Adrenal gland (tissue), 12 donors: ENCODE measurements around the gene MESP2. TPM values are rescaled to one million over a fixed set of nuclear protein-coding genes. Genes with fewer than 3 reads are reported as not detected.

Source experiments
- DNase-seq, 7 donors: peaks; one replicate each; pipeline ENCODE4 v3.0.0-alpha.2; 2019 to 2020
- H3K27ac ChIP-seq, 5 donors: fragments of 200-600 bp; sonication (generic) in 4 of 5; 1 replicate in 3 of 5; 2 replicates in 2 of 5; pipeline versions ENCODE4 v1.5.1 to v1.8.0; 2016 to 2020; ENCODE audit warnings: mild to moderate bottlenecking in 1 of 5
- H3K27me3 ChIP-seq: fragments of 200-600 bp; 2 replicates; pipeline ENCODE4 v1.8.0; 2021
- H3K36me3 ChIP-seq, 2 donors: fragments of 200-600 bp; replicated peaks in 1 of 2; 1 replicate in 1 of 2; 2 replicates in 1 of 2; pipeline versions ENCODE4 v1.5.1 to v1.8.0; 2018 to 2022
- H3K4me1 ChIP-seq, 2 donors: fragments of 200-600 bp; replicated peaks in 1 of 2; 1 replicate in 1 of 2; 2 replicates in 1 of 2; pipeline versions ENCODE4 v1.5.1 to v1.8.0; 2018 to 2021
- H3K4me3 ChIP-seq, 4 donors: fragments of 200-600 bp; sonication (generic) in 3 of 4; one replicate each; pipeline ENCODE4 v1.5.1; 2016 to 2018
- H3K9me3 ChIP-seq, 3 donors: fragments of 200-600 bp; sonication (generic) in 1 of 3; replicated peaks in 1 of 3; 1 replicate in 2 of 3; 2 replicates in 1 of 3; pipeline versions ENCODE4 v1.5.1 to v1.8.0; 2016 to 2021
- CTCF ChIP-seq, 6 experiments: fragments of 450-650 bp in 4 of 6; fragments of 200-600 bp in 2 of 6; sonication (generic) in 1 of 6; IDR thresholded peaks; 1 replicate in 5 of 6; 2 replicates in 1 of 6; pipeline versions ENCODE4 v1.5.1 to v1.8.0; 2016 to 2021; ENCODE audit warnings: antibody characterized with exemption in 6 of 6, mild to moderate bottlenecking in 2 of 6, moderate library complexity in 1 of 6
- POLR2A ChIP-seq, 2 donors: fragments of 450-650 bp; IDR thresholded peaks; one replicate each; pipeline ENCODE4 v1.6.1; 2017; ENCODE audit warnings: antibody characterized with exemption in 2 of 2, mild to moderate bottlenecking in 2 of 2, moderate library complexity in 1 of 2
- WGBS, 4 donors: extraction: QIAGEN DNeasy Blood & Tissue Kit in 2 of 4; methylation state at CpG; one replicate each; pipeline versions ENCODE4 v1.1.5 to v1.1.7; 2013 to 2017; 5-methylcytosine and 5-hydroxymethylcytosine counted together
- intact Hi-C, 2 donors: fragments of 100-400 bp; cut with DNase I; formaldehyde crosslinking; loops; one replicate each; pipeline versions ENCODE4 v1.14.1 to v1.15.0; 2022 to 2023
- polyA plus RNA-seq, 3 donors: library from polyadenylated mRNA; stranded (reverse); fragments of 200-250 nt in 2 of 3; fragments of 350-450 nt in 1 of 3; fragmentation: Illumina TruSeq in 1 of 3; extraction: RNeasy Lipid Tissue Mini Kit (QIAGEN cat#74804) in 1 of 3; gene quantifications; one replicate each; pipeline ENCODE4 v1.2.3, GENCODE V29; 2013 to 2014
- total RNA-seq, 9 donors: library from RNA; depleted of rRNA in 4 of 9; stranded (reverse); fragments of >200 nt in 4 of 9; fragments of 120-200 nt in 1 of 9; fragmentation: NEBNext Ultra II Directional in 1 of 9; extraction: Animal tissue kit (Norgen Biotek cat#: 25700) in 1 of 9; gene quantifications; one replicate each; pipeline versions ENCODE4 v1.1.0 to v1.2.4, GENCODE V29; 2013 to 2023
- donor health status: healthy with polysubstance abuse.
- donor health status: Bipolar disorder and iron deficiency.
- donor health status: DM: yes; HTN: yes; CAD: no.
- donor health status: DM: no; HTN: no; CAD: no.
- donor health status: DM: no; HTN: no; CAD: no.
- donor health status: DM: yes; HTN: yes; CAD: no.

MESP2 gene
- total and polyA plus RNA-seq, 12 donors: 0.34 to 1.7 (median 0.55) TPM; not detected in 3

- TF ChIP-seq CTCF (IDR thresholded peaks at IDR 0.05) (no peak), POLR2A (IDR thresholded peaks at IDR 0.05) (no peak)
- peaks cover 0 to 20% of the 10 kb centered on the region in 2 donors for H3K4me1 ChIP-seq
- peaks cover 29% of the 10 kb centered on the region for H3K27me3 ChIP-seq
- intact Hi-C loops: no loop called here
- H3K4me3 ChIP-seq: no peak overlapping the region
- 92 to 95% (median 93%) methylated on average over 2 to 7 of the region's 7 CpGs for WGBS, 4 donors
- no peaks in the 10 kb centered on the region for H3K9me3 ChIP-seq
- DNase-seq: no peak
- peak overlapping the region in 1 of 5 donors; percentile 72 for H3K27ac ChIP-seq
- H3K36me3 ChIP-seq: no peaks in the 10 kb centered on the region
Observed at GRCh38 chr15:89812847-89813320, 36.8 kb downstream of the MESP2 start.

GRCh38 chr15:89813381-89814111 is 37.4 kb downstream of the MESP2 start:
- Histone ChIP-seq H3K27ac (peak overlapping the region in 1 of 5 donors; percentile 72), H3K36me3 (no peaks in the 10 kb centered on the region), H3K27me3 (peaks cover 29% of the 10 kb centered on the region), H3K9me3 (no peaks in the 10 kb centered on the region), H3K4me1 (peaks cover 0 to 20% of the 10 kb centered on the region in 2 donors), H3K4me3 (peak overlapping the region in 1 of 4 donors; percentile 52)
- intact Hi-C loops: no loop called here
- WGBS, 4 donors: 69 to 87% (median 78%) methylated on average over 3 to 13 of the region's 13 CpGs
- no peak for DNase-seq
- no peak for TF ChIP-seq POLR2A (IDR thresholded peaks at IDR 0.05)
- TF ChIP-seq CTCF (IDR thresholded peaks at IDR 0.05): no peak

- Histone ChIP-seq H3K27me3 (peaks cover 32% of the 10 kb centered on the region), H3K4me3 (peak overlapping the region in 2 of 4 donors; percentile 45 to 52), H3K27ac (peak overlapping the region in 1 of 5 donors; percentile 72), H3K9me3 (no peaks in the 10 kb centered on the region), H3K36me3 (no peaks in the 10 kb centered on the region), H3K4me1 (peaks cover 0 to 20% of the 10 kb centered on the region in 2 donors)
- 17 to 49% (median 24%) methylated on average over 18 to 56 of the region's 56 CpGs for WGBS, 4 donors
- intact Hi-C loops: no loop called here
- TF ChIP-seq POLR2A (IDR thresholded peaks at IDR 0.05): no peak
- TF ChIP-seq CTCF (IDR thresholded peaks at IDR 0.05): no peak
- DNase-seq: no peak
Observed at GRCh38 chr15:89814112-89814742, 38.1 kb downstream of the MESP2 start.

- WGBS, 4 donors: 80 to 98% (median 90%) methylated on average over 3 of the region's 3 CpGs
- Histone ChIP-seq H3K27me3 (peaks cover 39% of the 10 kb centered on the region), H3K27ac (no peak overlapping the region), H3K9me3 (no peaks in the 10 kb centered on the region), H3K4me3 (no peak overlapping the region), H3K4me1 (peaks cover 0 to 20% of the 10 kb centered on the region in 2 donors), H3K36me3 (no peaks in the 10 kb centered on the region)
- intact Hi-C loops: no loop called here
- TF ChIP-seq POLR2A (IDR thresholded peaks at IDR 0.05): no peak
- no peak for TF ChIP-seq CTCF (IDR thresholded peaks at IDR 0.05)
- no peak for DNase-seq
Observed at GRCh38 chr15:89815769-89816168, 39.6 kb downstream of the MESP2 start.
